Fibroblast of lung (primary cell): ENCODE data around the gene ARFRP1. TPM values are rescaled to one million over a fixed set of nuclear protein-coding genes. Genes with fewer than 3 reads are reported as not detected.

Experiments used
- DNase-seq, 2 donors: peaks; one replicate each; pipeline versions ENCODE4 v3.0.0 to v3.0.0-alpha.2; 2010; ENCODE audit warnings: low read depth in 2 of 2
- H2AFZ ChIP-seq: 2 replicates; pipeline ENCODE4 v1.5.1; 2012; ENCODE audit warnings: low read length, control low read depth, inconsistent platforms
- H3K27ac ChIP-seq: 2 replicates; pipeline ENCODE4 v1.5.1; 2011; ENCODE audit warnings: low read length, control low read depth; ENCODE audit not compliant: insufficient read depth
- H3K27me3 ChIP-seq: 2 replicates; pipeline ENCODE4 v1.5.1; 2011; ENCODE audit warnings: mild to moderate bottlenecking, low read length; ENCODE audit not compliant: control insufficient read depth, insufficient read depth
- H3K36me3 ChIP-seq: 2 replicates; pipeline ENCODE4 v1.5.1; 2011; ENCODE audit warnings: low read length; ENCODE audit not compliant: control insufficient read depth, insufficient read depth
- H3K4me1 ChIP-seq: 2 replicates; pipeline ENCODE4 v1.5.1; 2011; ENCODE audit warnings: low read length; ENCODE audit not compliant: control insufficient read depth, insufficient read depth; ENCODE audit errors: extremely low read depth
- H3K4me2 ChIP-seq: 2 replicates; pipeline ENCODE4 v1.5.1; 2011; ENCODE audit warnings: low read length, control low read depth; ENCODE audit not compliant: insufficient read depth; ENCODE audit errors: extremely low read depth
- H3K4me3 ChIP-seq, 4 experiments: fragments of 200-600 bp in 1 of 4; sonication (generic) in 1 of 4; replicated peaks in 1 of 4; 2 replicates each; pipeline ENCODE4 v1.5.1; 2011 to 2016; ENCODE audit warnings: low read length in 4 of 4, low read depth in 3 of 4, mild to moderate bottlenecking in 3 of 4, control low read depth in 2 of 4, inconsistent platforms in 1 of 4, mixed read lengths in 1 of 4; ENCODE audit not compliant: insufficient read depth in 1 of 4; ENCODE audit errors: control extremely low read depth in 1 of 4
- H3K79me2 ChIP-seq: 2 replicates; pipeline ENCODE4 v1.5.1; 2012; ENCODE audit warnings: mild to moderate bottlenecking, low read length, inconsistent platforms; ENCODE audit not compliant: control insufficient read depth, insufficient read depth
- H3K9ac ChIP-seq: 2 replicates; pipeline ENCODE4 v1.5.1; 2011; ENCODE audit warnings: mild to moderate bottlenecking, low read length, control low read depth; ENCODE audit not compliant: insufficient read depth
- H3K9me3 ChIP-seq: 2 replicates; pipeline ENCODE4 v1.5.1; 2012; ENCODE audit warnings: low read depth, low read length; ENCODE audit not compliant: control insufficient read depth, insufficient read depth
- H4K20me1 ChIP-seq: 2 replicates; pipeline ENCODE4 v1.5.1; 2011; ENCODE audit warnings: low read length; ENCODE audit not compliant: control insufficient read depth, insufficient read depth; ENCODE audit errors: extremely low read depth
- CTCF ChIP-seq, 2 donors: IDR thresholded peaks in 1 of 2; conservative IDR thresholded peaks in 1 of 2; 1 replicate in 1 of 2; 2 replicates in 1 of 2; pipeline ENCODE4 v1.5.1; 2011 to 2012; ENCODE audit warnings: low read length in 2 of 2, control low read depth in 1 of 2, inconsistent platforms in 1 of 2, low read depth in 1 of 2, mild to moderate bottlenecking in 1 of 2
- EZH2 ChIP-seq: IDR thresholded peaks from 2 replicates; pipeline ENCODE4 v1.5.1; 2012; ENCODE audit warnings: low read length, control low read depth, mild to moderate bottlenecking; ENCODE audit errors: missing control alignments
- polyA plus RNA-seq, 2 donors: library from polyadenylated mRNA; depleted of rRNA in 1 of 2; stranded (reverse) in 1 of 2; unstranded in 1 of 2; fragments of >200 nt; gene quantifications; 2 replicates each; pipeline ENCODE4 v1.2.1, GENCODE V29; 2011 to 2012; ENCODE audit warnings: missing spikeins in 1 of 2
- total RNA-seq: library from RNA; depleted of rRNA; stranded (reverse); fragments of >200 nt; gene quantifications from 2 replicates; pipeline ENCODE4 v1.2.1, GENCODE V29; 2014

Gene ARFRP1
- total and polyA plus RNA-seq, 2 donors (not counting 1 experiment from before 2014, with no cell fraction given), result 34.6 to 35.0 TPM

GRCh38 chr20:63705232-63706026 lies 2.3 kb downstream of the ARFRP1 start:
- peaks cover 49% of the 10 kb centered on the region for H3K79me2 ChIP-seq
- no peak for TF ChIP-seq EZH2
- TF ChIP-seq CTCF (conservative IDR thresholded peaks at IDR 0.05 in 1 of 2, IDR thresholded peaks at IDR 0.05 in 1 of 2; ENCODE audit: low read depth in 1 of 2, low read length in 2 of 2), result no peak
- H3K36me3 ChIP-seq, result peaks cover 32% of the 10 kb centered on the region
- no peaks in the 10 kb centered on the region for H3K27me3 ChIP-seq
- H3K9me3 ChIP-seq, result no peaks in the 10 kb centered on the region
- DNase-seq, result no peak
- no peak overlapping the region for H2AFZ ChIP-seq
- H3K4me2 ChIP-seq, result peak overlapping the region; percentile 99
- no peak overlapping the region for H3K9ac ChIP-seq
- no peak overlapping the region for H3K27ac ChIP-seq
- H4K20me1 ChIP-seq, result no peaks in the 10 kb centered on the region
- H3K4me3 ChIP-seq, result no peak overlapping the region
- H3K4me1 ChIP-seq, result peaks cover 9% of the 10 kb centered on the region

GRCh38 chr20:63704749-63705117 lies 3.0 kb downstream of the ARFRP1 start:
- H3K9me3 ChIP-seq, result no peaks in the 10 kb centered on the region
- peaks cover 47% of the 10 kb centered on the region for H3K79me2 ChIP-seq
- H3K27ac ChIP-seq, result no peak overlapping the region
- H3K27me3 ChIP-seq, result no peaks in the 10 kb centered on the region
- H4K20me1 ChIP-seq, result no peaks in the 10 kb centered on the region
- H3K36me3 ChIP-seq, result peaks cover 37% of the 10 kb centered on the region
- no peak overlapping the region for H3K4me2 ChIP-seq
- peaks cover 9% of the 10 kb centered on the region for H3K4me1 ChIP-seq
- no peak for TF ChIP-seq EZH2
- no peak for TF ChIP-seq CTCF (conservative IDR thresholded peaks at IDR 0.05 in 1 of 2, IDR thresholded peaks at IDR 0.05 in 1 of 2; ENCODE audit: low read depth in 1 of 2, low read length in 2 of 2)
- DNase-seq, result no peak
- H2AFZ ChIP-seq, result no peak overlapping the region
- no peak overlapping the region for H3K9ac ChIP-seq
- H3K4me3 ChIP-seq, result no peak overlapping the region

GRCh38 chr20:63703976-63704748 lies 3.6 kb downstream of the ARFRP1 start:
- Histone ChIP-seq H4K20me1 (no peaks in the 10 kb centered on the region), H2AFZ (no peak overlapping the region), H3K36me3 (peaks cover 34% of the 10 kb centered on the region), H3K9ac (no peak overlapping the region), H3K27ac (no peak overlapping the region), H3K27me3 (no peaks in the 10 kb centered on the region), H3K9me3 (no peaks in the 10 kb centered on the region), H3K4me1 (peaks cover 15% of the 10 kb centered on the region), H3K4me3 (no peak overlapping the region), H3K4me2 (no peak overlapping the region), H3K79me2 (peaks cover 43% of the 10 kb centered on the region)
- no peak for TF ChIP-seq CTCF (conservative IDR thresholded peaks at IDR 0.05 in 1 of 2, IDR thresholded peaks at IDR 0.05 in 1 of 2; ENCODE audit: low read depth in 1 of 2, low read length in 2 of 2)
- no peak for TF ChIP-seq EZH2
- DNase-seq, result no peak
